H9 (cell line): ENCODE data around the gene CPEB2. TPM values are rescaled to one million over a fixed set of nuclear protein-coding genes. Genes with fewer than 3 reads are reported as not detected.
"Not testable (repeated sequence)": the region's sequence is repeated elsewhere in the genome, so short reads cannot be mapped to it uniquely, and the experiment has no call there.

Source experiments
- DNase-seq: peaks from one replicate; pipeline ENCODE4 v3.0.0-alpha.2; 2017
- H2AFZ ChIP-seq: one replicate; pipeline ENCODE4 v1.6.1; 2013; ENCODE audit warnings: mild to moderate bottlenecking, low read length, control low read depth, moderate library complexity
- H2AK5ac ChIP-seq: 2 replicates; pipeline ENCODE4 v1.6.1; 2013; ENCODE audit warnings: low read length, control low read depth, mixed read lengths; ENCODE audit not compliant: insufficient read length
- H2BK120ac ChIP-seq: one replicate; pipeline ENCODE4 v1.6.1; 2013; ENCODE audit warnings: low read depth, mild to moderate bottlenecking, low read length, control low read depth, inconsistent platforms; ENCODE audit not compliant: poor library complexity, severe bottlenecking
- H2BK12ac ChIP-seq: 2 replicates; pipeline ENCODE4 v1.6.1; 2013; ENCODE audit warnings: low read length, control low read depth, mixed read lengths, low read depth; ENCODE audit not compliant: insufficient read length
- H2BK15ac ChIP-seq: 2 replicates; pipeline ENCODE4 v1.6.1; 2013; ENCODE audit warnings: low read depth, low read length, control low read depth
- H2BK20ac ChIP-seq: one replicate; pipeline ENCODE4 v1.6.1; 2013; ENCODE audit warnings: low read depth, mild to moderate bottlenecking, low read length, control low read depth, inconsistent platforms; ENCODE audit not compliant: poor library complexity, severe bottlenecking
- H2BK5ac ChIP-seq: 2 replicates; pipeline ENCODE4 v1.6.1; 2013; ENCODE audit warnings: low read length, control low read depth, mixed read lengths; ENCODE audit not compliant: insufficient read length
- H3K14ac ChIP-seq: 2 replicates; pipeline ENCODE4 v1.6.1; 2013; ENCODE audit warnings: low read length, control low read depth; ENCODE audit not compliant: insufficient read depth
- H3K18ac ChIP-seq: 2 replicates; pipeline ENCODE4 v1.6.1; 2013; ENCODE audit warnings: low read depth, mild to moderate bottlenecking, mixed read lengths, low read length, control low read depth; ENCODE audit not compliant: insufficient read length
- H3K23ac ChIP-seq: 2 replicates; pipeline ENCODE4 v1.6.1; 2013; ENCODE audit warnings: low read length, control low read depth, mixed read lengths, low read depth; ENCODE audit not compliant: insufficient read length
- H3K23me2 ChIP-seq: 2 replicates; pipeline ENCODE4 v1.6.1; 2013; ENCODE audit warnings: low read depth, mild to moderate bottlenecking, mixed read lengths, low read length, control low read depth; ENCODE audit not compliant: insufficient read length, poor library complexity, severe bottlenecking
- H3K27ac ChIP-seq: 2 replicates; pipeline ENCODE4 v1.5.1; 2013; ENCODE audit warnings: low read length, control low read depth, mixed read lengths, low read depth; ENCODE audit not compliant: insufficient read length
- H3K27me3 ChIP-seq: 2 replicates; pipeline ENCODE4 v1.6.1; 2013; ENCODE audit warnings: low read length, control low read depth, inconsistent platforms; ENCODE audit not compliant: insufficient read depth
- H3K4ac ChIP-seq: 2 replicates; pipeline ENCODE4 v1.6.1; 2013; ENCODE audit warnings: low read depth, mild to moderate bottlenecking, control low read depth, inconsistent platforms, low read length, moderate library complexity
- H3K4me1 ChIP-seq: 2 replicates; pipeline ENCODE4 v1.6.1; 2013; ENCODE audit warnings: low read length, control low read depth, inconsistent platforms; ENCODE audit not compliant: insufficient read depth
- H3K4me2 ChIP-seq: 2 replicates; pipeline ENCODE4 v1.6.1; 2013; ENCODE audit warnings: low read length, control low read depth, mixed read lengths; ENCODE audit not compliant: insufficient read length, insufficient read depth
- H3K56ac ChIP-seq: 2 replicates; pipeline ENCODE4 v1.6.1; 2013; ENCODE audit warnings: low read depth, mild to moderate bottlenecking, mixed read lengths, low read length, control low read depth; ENCODE audit not compliant: insufficient read length
- H3K79me1 ChIP-seq: 2 replicates; pipeline ENCODE4 v1.6.1; 2013; ENCODE audit warnings: low read depth, mild to moderate bottlenecking, moderate library complexity, low read length, control low read depth, inconsistent platforms; ENCODE audit not compliant: insufficient read depth, poor library complexity, severe bottlenecking
- H3K79me2 ChIP-seq: 2 replicates; pipeline ENCODE4 v1.6.1; 2013; ENCODE audit warnings: low read length, control low read depth, inconsistent platforms; ENCODE audit not compliant: insufficient read depth
- H3K9ac ChIP-seq: 2 replicates; pipeline ENCODE4 v1.6.1; 2013; ENCODE audit warnings: low read length, control low read depth, mixed read lengths; ENCODE audit not compliant: insufficient read length; ENCODE audit errors: extremely low read depth
- H3K9me3 ChIP-seq: one replicate; pipeline ENCODE4 v1.6.1; 2013; ENCODE audit warnings: low read depth, low read length, inconsistent platforms; ENCODE audit not compliant: control insufficient read depth
- H3T11ph ChIP-seq: one replicate; pipeline ENCODE4 v1.6.1; 2013; ENCODE audit warnings: mild to moderate bottlenecking, low read length, control low read depth, inconsistent platforms
- H4K20me1 ChIP-seq: one replicate; pipeline ENCODE4 v1.6.1; 2013; ENCODE audit not compliant: control insufficient read depth, insufficient read length, insufficient read depth
- H4K5ac ChIP-seq: 2 replicates; pipeline ENCODE4 v1.6.1; 2013; ENCODE audit warnings: low read depth, mild to moderate bottlenecking, mixed read lengths, low read length, control low read depth; ENCODE audit not compliant: insufficient read length
- H4K8ac ChIP-seq: replicated peaks from 2 replicates; pipeline ENCODE4 v1.6.1; 2013; ENCODE audit warnings: low read length, control low read depth, mixed read lengths, low read depth; ENCODE audit not compliant: insufficient read length
- H4K91ac ChIP-seq: 2 replicates; pipeline ENCODE4 v1.6.1; 2013; ENCODE audit warnings: low read depth, mild to moderate bottlenecking, moderate library complexity, mixed read lengths, low read length, control low read depth; ENCODE audit not compliant: insufficient read length
- H3K27ac Mint-ChIP-seq, 3 experiments: 2 replicates in 2 of 3; 3 replicates in 1 of 3; pipeline ENCODE4 v1.8.0; 2020 to 2021; ENCODE audit warnings: mixed read lengths in 3 of 3, mild to moderate bottlenecking in 1 of 3, moderate library complexity in 1 of 3
- H3K27me3 Mint-ChIP-seq: 2 replicates; pipeline ENCODE4 v1.8.0; 2021; ENCODE audit warnings: low read depth, mild to moderate bottlenecking, moderate library complexity, mixed read lengths
- H3K36me3 Mint-ChIP-seq, 3 experiments: 2 replicates in 2 of 3; 3 replicates in 1 of 3; pipeline ENCODE4 v1.8.0; 2020 to 2021; ENCODE audit warnings: low read depth in 3 of 3, mixed read lengths in 3 of 3; ENCODE audit not compliant: insufficient read depth in 1 of 3
- H3K4me1 Mint-ChIP-seq, 2 experiments: 2 replicates each; pipeline ENCODE4 v1.8.0; 2020; ENCODE audit warnings: mixed read lengths in 2 of 2
- H3K4me3 Mint-ChIP-seq, 2 experiments: 2 replicates in 1 of 2; 3 replicates in 1 of 2; pipeline ENCODE4 v1.8.0; 2020 to 2021; ENCODE audit warnings: mild to moderate bottlenecking in 2 of 2, mixed read lengths in 2 of 2, moderate library complexity in 1 of 2
- H3K9me3 Mint-ChIP-seq, 2 experiments: 2 replicates in 1 of 2; 3 replicates in 1 of 2; pipeline ENCODE4 v1.8.0; 2020; ENCODE audit warnings: mild to moderate bottlenecking in 2 of 2, mixed read lengths in 2 of 2, moderate library complexity in 1 of 2
- CTCF ChIP-seq: fragments of 200-600 bp; sonication (generic); conservative IDR thresholded peaks from 3 replicates; pipeline ENCODE4 v1.8.0; 2021; ENCODE audit warnings: antibody characterized with exemption, mild to moderate bottlenecking
- WGBS: extraction: QIAGEN DNeasy Blood & Tissue Kit; methylation state at CpG from one replicate; pipeline ENCODE4 v1.1.7; 2013; ENCODE audit warnings: missing lambda C conversion rate, low lambda C conversion rate, mixed read lengths; ENCODE audit not compliant: insufficient read length; ENCODE audit errors: extremely low coverage; 5-methylcytosine and 5-hydroxymethylcytosine counted together
- total RNA-seq: library from RNA; stranded (reverse); gene quantifications from 2 replicates; pipeline ENCODE4 v1.2.1, GENCODE V29; 2021

CPEB2 gene
- total RNA-seq, 1 experiment from 2014 or later, result 1.8 TPM

- Mint-ChIP-seq H3K27ac (no peak overlapping the region), H3K4me1 (no peaks in the 10 kb centered on the region), H3K9me3 (peaks cover 21 to 26% of the 10 kb centered on the region in 2 experiments), H3K27me3 (peaks cover 4% of the 10 kb centered on the region), H3K36me3 (peaks cover 7 to 28% (median 11%) of the 10 kb centered on the region in 3 experiments; a peak in 6 of 7 replicates), H3K4me3 (no peak overlapping the region)
- Histone ChIP-seq H3K79me2 (no peaks in the 10 kb centered on the region), H2BK12ac (no peak overlapping the region), H3K56ac (no peak overlapping the region), H4K8ac (no peak overlapping the region), H2BK15ac (no peak overlapping the region), H2BK120ac (no peak overlapping the region), H3K9ac (no peak overlapping the region), H3K4me1 (no peaks in the 10 kb centered on the region), H4K91ac (no peak overlapping the region), H2BK20ac (no peak overlapping the region), H3K4me2 (no peak overlapping the region), H3T11ph (no peak overlapping the region), H3K27ac (no peak overlapping the region), H2AK5ac (no peak overlapping the region), H3K79me1 (no peaks in the 10 kb centered on the region), H3K23me2 (no peaks in the 10 kb centered on the region), H3K23ac (no peak overlapping the region), H3K14ac (no peak overlapping the region), H3K18ac (no peak overlapping the region), H2AFZ (no peak overlapping the region), H4K5ac (no peak overlapping the region), H3K27me3 (no peaks in the 10 kb centered on the region), H3K9me3 (no peaks in the 10 kb centered on the region), H2BK5ac (no peak overlapping the region), H3K4ac (no peak overlapping the region), H4K20me1 (no peaks in the 10 kb centered on the region)
- no peak for DNase-seq
- TF ChIP-seq CTCF, result no peak
- no CpG with 5 or more reads among the region's 1 CpG for WGBS
Measured at GRCh38 chr4:15084780-15085179, 82.5 kb downstream of the CPEB2 start.

GRCh38 chr4:15085762-15086161, 83.5 kb downstream of the CPEB2 start:
- H3K4me1 ChIP-seq, H4K8ac ChIP-seq, H2BK12ac ChIP-seq, DNase-seq, H3K18ac ChIP-seq, H3K79me1 ChIP-seq, H2BK15ac ChIP-seq, H3K27me3 ChIP-seq, H2AK5ac ChIP-seq, H2AFZ ChIP-seq, H3K79me2 ChIP-seq, H4K20me1 ChIP-seq, H4K91ac ChIP-seq, H3K23me2 ChIP-seq, H3K4me2 ChIP-seq, H2BK20ac ChIP-seq, H3K27me3 Mint-ChIP-seq, H3K27ac Mint-ChIP-seq, H3T11ph ChIP-seq, H2BK120ac ChIP-seq, H3K14ac ChIP-seq, H4K5ac ChIP-seq, H3K9me3 ChIP-seq, H3K56ac ChIP-seq, H3K4ac ChIP-seq, H3K4me3 Mint-ChIP-seq, H2BK5ac ChIP-seq, H3K23ac ChIP-seq, H3K9ac ChIP-seq, H3K4me1 Mint-ChIP-seq, H3K27ac ChIP-seq: not testable (repeated sequence)
- WGBS, result no CpG with 5 or more reads among the region's 3 CpGs
- Mint-ChIP-seq H3K9me3 (peaks cover 21 to 26% of the 10 kb centered on the region in 2 experiments), H3K36me3 (peaks cover 7 to 28% (median 11%) of the 10 kb centered on the region in 3 experiments; a peak in 6 of 7 replicates)
